COR-L47 (cell line): Measurements from ENCODE around the gene RIBC1.
A peak's percentile ranks its signal among the peaks of the same experiment; 100 is the strongest.
"Not testable (repeated sequence)": the region's sequence is repeated elsewhere in the genome, so short reads cannot be mapped to it uniquely, and the experiment has no call there.

Experiments
- DNase-seq: peaks from one replicate; lab custom pipeline; 2025; lab: John Stamatoyannopoulos, UW

RIBC1 gene

DNA sequence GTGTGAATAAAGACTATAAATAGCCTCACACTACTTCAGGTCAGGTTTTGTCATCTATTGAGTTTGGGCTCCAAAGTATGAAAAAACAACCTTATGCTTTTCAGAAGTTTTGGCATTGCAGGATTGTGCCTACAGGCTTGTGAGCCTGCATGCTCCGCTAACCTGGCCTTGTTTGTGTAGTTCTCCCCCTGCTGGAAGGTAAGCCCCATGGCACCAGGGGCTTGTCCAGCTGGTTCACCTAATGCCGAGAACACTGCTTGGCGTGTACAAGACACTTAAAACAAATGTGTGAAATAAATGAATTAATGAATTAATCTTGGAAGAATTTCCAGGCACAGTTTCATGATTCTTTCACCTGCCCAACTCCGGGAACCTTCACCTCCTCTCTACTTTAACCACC is 13.3 kb downstream of the RIBC1 start:
- peak; percentile 54 for DNase-seq

DNA sequence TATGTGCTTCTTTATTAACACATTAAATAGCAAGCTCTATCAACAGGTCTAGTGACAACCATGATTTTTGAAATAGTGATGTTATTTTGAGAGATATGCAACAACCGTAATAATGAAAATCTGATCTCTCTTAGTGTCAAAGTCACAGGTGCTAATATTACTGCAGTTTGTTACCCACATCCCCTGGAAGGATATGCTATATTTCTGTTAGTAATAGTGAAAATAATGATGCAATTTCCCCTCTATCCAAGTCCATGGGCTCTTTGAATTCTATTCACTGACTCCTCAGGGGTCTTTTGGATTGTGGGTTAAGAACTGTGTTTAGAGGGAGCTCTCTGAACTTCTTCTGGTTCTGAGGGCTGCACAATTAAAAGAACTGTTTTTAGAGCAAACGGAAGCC is 14.5 kb downstream of the RIBC1 start:
- DNase-seq, result no peak

DNA sequence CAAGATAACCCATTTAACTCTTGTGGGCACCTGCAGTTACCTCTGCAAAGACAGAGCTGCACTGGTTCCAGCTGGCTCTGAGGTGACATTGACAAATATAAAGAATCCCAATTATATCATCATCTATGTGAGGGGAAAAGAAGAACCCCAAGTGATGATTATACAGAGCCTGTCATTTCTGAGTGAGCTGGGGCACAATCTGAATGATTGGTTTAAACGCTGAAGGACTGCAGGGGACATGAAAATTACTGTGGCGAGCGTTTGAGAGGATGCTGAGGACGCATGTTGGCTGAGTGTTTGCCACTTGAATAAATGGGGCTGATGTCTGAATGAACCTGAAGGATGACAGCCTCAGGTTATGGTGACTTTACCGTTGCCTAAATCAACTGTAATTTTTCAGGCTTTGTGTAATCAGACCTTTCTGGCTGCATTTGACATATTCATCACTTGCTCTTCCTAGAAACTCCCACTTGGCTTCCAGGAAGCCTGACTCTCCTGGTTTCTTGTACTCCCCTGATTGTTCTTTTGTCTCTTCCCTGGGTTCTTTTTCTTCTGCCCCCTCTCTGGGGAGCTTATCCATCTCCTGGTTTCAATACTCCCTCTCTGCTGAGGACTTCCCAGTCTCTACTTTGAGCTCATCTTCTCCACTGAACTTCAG is 15.6 kb downstream of the RIBC1 start:
- DNase-seq, result no peak

DNA sequence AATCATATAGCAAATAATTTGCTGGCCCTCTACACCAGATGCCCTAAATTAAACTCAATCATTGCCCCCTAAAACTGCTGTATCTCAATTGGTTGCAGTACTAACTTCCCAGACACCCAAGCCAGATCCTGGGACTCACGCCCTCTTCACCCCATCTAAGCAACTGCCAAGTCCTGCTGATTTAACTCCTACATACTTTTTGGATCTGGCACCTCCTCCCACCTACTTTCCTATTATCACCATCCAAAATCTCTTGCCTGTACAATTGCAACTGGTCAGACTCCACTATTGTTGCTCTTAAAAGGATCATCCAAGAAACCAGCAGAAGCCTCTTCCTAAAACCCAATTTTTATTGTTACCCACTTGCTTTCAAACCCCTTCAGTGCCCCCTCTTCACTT is 16.2 kb downstream of the RIBC1 start:
- no peak for DNase-seq

DNA sequence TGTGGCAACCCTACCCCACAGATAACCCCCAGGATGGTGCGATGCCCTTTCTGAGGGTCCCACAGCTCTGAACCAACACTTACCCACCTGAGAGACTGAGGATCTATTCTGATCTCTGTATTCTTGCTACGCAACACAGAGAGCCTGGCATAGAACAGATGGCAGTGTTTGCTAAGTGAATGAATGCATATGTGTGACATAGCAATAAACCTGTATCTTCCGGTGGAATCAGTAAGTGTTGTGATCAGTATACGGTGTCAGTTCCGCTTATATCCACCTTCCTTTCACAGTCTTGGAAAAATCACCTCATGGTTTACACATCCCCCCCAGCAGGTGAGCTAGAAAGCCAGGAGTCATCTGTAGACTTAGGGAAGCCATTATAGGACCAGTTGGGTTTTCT is 17.4 kb downstream of the RIBC1 start:
- peak; percentile 19 for DNase-seq

DNA sequence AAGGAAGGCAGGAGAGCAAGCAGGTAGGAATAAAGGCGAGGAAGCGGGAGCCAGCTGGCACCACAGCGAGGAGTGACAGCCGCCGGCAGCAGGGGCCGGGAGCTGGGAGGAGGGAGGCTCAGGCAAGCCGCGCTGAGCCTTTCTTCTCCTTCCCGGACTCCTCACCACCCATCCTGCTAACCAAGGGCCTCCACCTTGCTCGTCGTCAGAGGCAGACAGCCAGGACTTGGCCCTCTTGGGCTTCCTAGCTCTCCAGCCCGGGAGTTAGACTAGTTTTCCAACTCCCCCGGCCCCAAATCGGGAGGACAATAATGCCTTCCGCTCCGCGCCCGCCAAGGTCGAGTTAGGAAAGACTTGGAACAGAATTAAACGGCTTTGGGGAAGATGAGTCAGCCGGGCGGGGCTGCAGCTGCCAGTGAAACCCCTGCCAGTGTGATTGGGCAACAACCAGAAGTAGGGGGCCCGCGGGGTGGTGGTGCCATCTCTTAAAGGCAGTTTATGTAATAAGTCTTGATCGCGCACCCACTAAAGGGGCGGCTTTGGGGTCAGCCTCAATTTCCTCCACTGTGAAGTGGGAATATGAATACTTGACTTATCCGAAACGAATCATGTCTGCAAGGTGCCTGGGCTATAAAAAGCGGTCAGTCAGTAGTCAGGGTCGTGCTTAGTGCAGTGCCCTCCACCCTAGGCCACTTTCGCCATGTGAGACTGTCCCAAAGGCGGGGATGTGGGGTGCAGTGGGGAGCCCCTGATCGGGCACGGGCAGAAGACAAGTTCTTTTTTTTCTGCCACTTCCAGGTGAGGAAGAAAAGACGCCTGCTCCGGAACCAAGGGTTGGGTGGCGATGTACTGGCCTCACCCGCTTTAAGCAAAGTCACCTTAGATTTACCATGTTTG is 18.2 kb downstream of the RIBC1 start:
- DNase-seq, result peak; percentile 17

DNA sequence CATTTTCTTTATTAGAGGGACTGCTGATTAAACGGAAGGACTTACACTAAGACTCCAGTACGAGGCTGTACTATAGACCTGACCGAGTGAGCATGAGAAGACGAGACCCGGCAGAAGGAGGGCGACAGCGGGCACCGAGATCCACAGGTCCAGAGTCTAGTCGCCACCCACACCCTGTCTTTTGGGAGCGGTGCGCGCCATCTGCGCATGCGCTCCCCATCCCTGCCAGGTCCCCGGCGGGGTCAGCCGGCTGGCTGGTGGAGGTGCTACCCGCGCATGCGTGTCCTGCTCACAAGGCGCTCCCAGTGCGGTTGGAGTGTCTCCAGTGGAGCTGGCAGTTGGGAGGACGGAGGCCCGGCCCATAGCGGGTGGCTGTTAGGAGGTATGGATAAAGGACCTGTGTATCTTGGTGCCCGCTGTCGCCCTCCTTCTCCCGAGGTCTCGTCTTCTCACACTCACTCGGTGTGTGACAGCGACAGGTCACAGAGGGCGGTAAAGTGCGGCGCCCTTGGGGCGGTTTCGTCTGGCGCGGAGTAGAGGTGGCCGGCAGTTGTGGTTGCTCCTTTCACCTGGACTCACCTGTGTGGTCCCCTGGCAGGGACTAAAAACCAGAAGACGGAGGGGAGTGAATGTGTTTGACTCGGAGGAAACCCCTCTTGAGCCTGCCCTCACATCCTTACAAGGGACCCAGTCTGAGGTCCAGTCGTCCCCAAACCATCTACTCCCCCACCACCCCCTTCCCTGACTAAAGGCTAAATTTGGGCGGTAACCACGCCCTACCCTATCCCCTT is 19.1 kb downstream of the RIBC1 start:
- peak; percentile 79 for DNase-seq

DNA sequence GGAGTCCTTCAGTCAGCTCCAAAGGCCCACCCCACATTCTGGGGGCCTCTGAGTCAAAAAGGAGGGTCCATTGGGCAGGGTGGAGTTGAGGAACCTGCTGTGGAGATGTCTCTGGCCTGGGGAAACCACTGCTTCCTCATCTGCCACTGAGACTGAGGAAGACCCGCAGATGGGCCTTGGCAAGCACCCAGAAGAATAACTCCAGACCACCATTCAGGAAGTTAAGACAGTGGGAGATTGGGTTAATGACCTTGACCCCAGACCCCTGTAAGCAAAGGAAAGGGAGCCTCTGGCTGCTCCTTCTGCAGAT is 19.6 kb downstream of the RIBC1 start:
- no peak for DNase-seq

DNA sequence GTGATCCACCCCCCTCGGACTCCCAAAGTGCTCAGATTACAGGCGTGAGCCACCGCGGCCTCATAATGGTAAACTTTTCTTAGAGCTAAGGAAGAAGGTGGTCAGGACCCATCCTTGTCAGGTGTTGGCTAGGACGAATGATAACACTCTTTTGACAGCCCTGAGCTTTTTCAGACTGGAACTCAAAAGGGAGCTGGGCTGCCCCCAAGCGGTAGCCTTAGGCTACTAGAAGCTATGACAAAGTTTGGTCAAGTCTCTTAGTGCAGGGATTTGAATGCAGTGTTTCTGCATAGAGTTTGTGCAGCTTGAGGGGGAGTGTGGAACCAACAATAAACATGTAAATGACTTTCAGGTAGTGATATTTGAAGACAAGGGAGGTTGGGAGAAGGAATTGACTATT is 23.3 kb downstream of the RIBC1 start:
- DNase-seq, result peak; percentile 18

DNA sequence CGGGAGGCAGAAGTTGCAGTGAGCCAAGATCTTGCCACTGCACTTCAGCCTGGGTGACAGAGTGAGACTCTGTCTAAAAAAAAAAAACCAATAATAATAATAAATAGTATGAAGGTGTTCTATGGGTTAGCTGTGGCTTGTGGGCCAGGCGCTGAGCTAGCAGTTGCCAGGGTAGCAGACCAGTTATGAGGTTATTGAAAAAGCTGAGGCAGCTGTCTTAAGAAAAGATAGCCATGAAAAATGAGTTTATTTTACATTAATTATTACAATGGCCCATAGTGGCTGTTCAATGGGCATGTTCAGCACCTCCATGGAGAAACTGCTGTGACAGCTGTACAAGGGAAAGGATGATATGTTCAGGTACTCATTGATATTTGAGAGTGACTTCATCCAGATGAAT is 24.8 kb downstream of the RIBC1 start:
- no peak for DNase-seq

DNA sequence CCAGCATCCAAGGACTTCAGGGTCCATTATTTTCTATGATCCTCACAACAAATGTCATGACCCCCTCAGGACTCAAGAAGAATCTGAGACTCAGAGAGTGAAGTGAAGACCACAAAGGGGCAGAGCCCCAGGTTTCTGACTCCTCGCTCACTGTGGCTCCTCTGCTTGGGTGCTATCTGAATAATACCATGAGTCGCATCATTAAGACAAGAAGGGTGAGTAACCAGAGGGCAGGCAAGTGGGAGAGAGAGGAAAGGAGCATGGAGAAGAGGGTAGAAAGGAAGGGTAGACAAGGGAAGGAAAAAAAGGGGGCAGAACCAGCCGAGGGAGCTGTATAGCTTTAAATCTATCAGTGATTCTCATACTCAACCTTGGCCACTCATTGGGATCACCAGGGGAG is 27.0 kb downstream of the RIBC1 start:
- no peak for DNase-seq

DNA sequence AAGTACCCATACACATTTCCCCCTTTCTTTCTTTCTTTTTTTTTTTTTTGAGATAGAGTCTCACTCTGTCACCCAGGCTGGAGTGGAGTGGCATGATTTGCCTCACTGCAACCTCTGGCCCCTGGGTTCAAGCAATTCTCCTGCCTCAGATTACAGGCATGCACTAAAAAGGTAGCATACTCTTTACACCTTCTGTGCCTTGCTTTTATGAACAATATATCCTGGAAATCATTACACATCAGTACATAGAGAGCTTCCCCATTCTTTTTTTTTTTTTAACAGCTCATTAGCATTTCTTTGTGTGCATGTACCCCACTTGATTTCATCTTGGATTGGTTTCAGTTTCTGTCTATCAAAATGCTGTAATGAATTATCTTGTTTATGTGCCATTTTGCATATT is 30.1 kb downstream of the RIBC1 start:
- DNase-seq, result no peak

DNA sequence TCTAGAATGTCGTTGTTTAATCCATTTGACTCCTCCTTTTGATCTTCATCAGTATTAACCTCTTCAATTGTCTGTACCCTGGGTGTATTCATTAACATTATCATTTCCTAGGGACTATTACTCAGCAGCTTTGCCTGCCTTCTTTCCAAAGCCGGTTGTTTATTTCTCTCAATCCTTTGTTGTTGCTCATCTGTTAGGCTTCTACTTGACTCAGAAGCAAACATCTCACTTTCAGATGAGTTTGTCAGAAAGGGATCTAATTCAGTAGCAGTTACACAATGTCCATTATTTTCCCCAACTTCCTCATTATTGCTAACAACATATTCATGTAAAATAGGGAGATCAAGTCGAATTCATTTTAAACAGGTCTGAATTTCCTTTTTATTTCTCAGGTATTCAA is 33.6 kb downstream of the RIBC1 start:
- no peak for DNase-seq

DNA sequence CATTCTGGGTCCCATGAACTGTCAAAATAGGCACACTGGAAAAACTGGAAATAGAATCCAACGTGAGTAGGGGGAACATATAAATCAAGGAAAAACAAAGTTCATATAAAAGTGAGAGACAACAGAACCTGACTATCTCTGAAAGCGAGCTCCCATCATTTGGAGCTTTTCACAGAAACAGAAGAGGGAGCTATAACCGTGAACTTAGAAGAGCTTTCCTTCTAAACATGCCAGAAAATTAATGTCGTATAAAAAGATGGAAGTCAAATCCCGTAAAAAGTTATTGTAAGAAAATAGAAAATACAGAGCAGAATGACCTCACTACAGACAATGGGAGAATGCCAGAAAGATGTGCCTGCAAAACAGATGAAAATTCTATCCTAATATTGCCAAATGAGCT is 35.4 kb downstream of the RIBC1 start:
- DNase-seq, result no peak

DNA sequence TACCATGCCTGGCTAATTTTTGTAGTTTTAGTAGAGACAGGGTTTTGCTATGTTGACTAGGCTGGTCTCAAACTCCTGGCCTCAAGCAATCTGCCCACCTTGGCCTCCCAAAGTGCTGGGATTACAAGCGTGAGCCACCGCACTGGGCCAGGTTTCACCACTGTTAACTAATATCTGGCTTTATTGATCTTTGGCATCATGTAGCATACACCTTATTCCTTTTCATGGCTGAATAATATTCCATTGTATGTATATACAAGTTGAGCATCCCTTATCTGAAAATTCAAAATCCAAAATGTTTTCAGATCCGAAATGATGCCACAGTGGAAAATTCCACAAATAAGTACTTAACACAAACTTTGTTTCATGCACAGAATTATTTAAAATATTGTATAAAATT is 46.0 kb downstream of the RIBC1 start:
- not testable (repeated sequence) for DNase-seq

DNA sequence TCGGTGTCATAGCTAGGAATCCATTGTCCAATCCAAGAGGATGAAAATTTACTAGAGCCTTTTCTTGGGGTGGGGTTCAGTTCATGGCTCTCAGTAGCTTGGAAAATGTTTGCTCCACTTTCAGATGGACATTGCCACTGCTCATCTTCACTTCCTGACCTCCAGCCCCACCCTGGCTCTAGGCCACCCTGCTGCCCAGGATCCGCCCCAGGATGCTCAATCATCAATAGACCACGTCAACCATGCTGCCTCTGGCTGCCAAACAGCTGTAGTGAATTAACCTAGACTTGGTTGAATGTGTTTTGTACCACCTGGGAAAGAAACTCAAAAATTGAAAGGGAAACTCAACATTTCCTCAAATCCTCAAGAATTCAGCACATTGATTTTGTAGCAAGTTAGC is 48.7 kb downstream of the RIBC1 start:
- DNase-seq, result no peak

DNA sequence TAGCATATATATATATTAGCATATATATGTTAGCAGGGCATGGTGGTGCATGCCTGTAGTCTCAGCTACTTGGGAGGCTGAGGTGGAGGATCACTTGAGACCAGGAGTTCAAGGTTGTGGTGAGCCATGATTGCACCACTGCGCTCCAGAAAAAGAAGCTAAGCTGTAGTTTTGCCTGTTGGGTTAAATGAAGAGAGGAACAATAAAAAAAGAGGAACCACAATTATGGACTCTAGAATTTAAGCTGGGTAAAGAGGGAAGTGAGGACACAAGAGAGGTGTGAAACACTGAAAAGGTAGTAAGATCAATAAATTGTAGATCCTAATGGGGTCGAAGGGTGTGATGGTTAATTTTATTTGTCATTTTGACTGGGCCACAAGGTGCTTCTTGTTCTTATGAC is 52.0 kb downstream of the RIBC1 start:
- no peak for DNase-seq

DNA sequence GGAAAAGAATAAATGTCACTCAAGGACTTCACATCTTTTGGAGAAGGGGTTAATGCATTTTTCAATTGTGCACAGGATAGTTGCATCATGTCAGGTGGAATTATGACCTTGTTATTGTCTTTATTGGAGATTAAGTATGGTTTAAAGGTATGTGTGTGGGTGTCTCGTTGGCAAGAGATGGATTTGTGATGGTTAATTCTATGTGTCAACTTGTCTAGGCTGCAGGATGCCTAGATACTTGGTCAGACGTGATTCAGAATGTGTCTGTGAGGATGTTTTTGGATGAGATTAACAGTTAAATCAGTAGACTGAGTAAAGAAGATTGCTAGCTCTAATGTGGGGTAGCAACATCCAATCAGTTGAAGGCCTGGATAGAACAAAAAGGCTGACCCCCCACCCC is 53.7 kb downstream of the RIBC1 start:
- DNase-seq, result no peak

DNA sequence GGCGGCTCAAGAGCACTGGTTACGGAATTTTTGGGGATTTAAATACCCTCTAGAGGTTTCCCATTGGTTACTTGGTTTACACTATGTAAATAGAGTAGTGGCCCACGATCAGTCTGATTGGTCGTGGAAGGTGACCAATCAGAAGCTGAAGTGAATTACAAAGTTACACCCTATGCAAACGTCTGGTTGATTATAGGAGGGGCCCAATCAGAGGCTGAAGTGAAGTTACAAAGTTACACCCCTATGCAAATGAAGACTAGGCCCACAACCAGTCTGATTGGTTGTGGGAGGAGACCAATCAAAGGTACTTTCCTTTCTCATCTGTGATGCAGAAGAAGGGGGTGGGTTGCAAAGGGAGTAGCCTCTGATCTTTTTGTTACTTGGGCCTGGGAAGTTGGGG is 56.6 kb downstream of the RIBC1 start:
- DNase-seq, result no peak
